HG03521 (cell line): Measurements from ENCODE around the gene COX6B2.
"Not testable (repeated sequence)": the region's sequence is repeated elsewhere in the genome, so short reads cannot be mapped to it uniquely, and the experiment has no call there.

Source experiments
- ATAC-seq: cut with Tn5 transposase; IDR thresholded peaks from one replicate; pipeline ENCODE4 v1.9.1; 2021; ENCODE audit warnings: mild to moderate bottlenecking, moderate library complexity; ENCODE audit not compliant: unreplicated experiment

Gene COX6B2

GRCh38 chr19:55354698-55355212 is at the start of gene COX6B2:
COX6B2 (minus strand) TSS chr19:55354719; CDS start chr19:55354521, 198 bp downstream.
- no peak for ATAC-seq

- ATAC-seq, result no peak
Observed at GRCh38 chr19:55402509-55402908, 48.0 kb upstream of the COX6B2 start.

- not testable (repeated sequence) for ATAC-seq
Observed at GRCh38 chr19:55401390-55401789, 46.9 kb upstream of the COX6B2 start.

GRCh38 chr19:55400281-55401087 is 46.0 kb upstream of the COX6B2 start:
- no peak for ATAC-seq

GRCh38 chr19:55398200-55398925 is 43.8 kb upstream of the COX6B2 start:
- ATAC-seq, result no peak

GRCh38 chr19:55392820-55393761 is 38.6 kb upstream of the COX6B2 start:
- no peak for ATAC-seq

- ATAC-seq, result no peak
Observed at GRCh38 chr19:55391702-55392615, 37.4 kb upstream of the COX6B2 start.

GRCh38 chr19:55391191-55391670 is 36.7 kb upstream of the COX6B2 start:
- no peak for ATAC-seq

- ATAC-seq, result no peak
Observed at GRCh38 chr19:55390461-55390880, 36.0 kb upstream of the COX6B2 start.

- no peak for ATAC-seq
Observed at GRCh38 chr19:55389386-55390317, 35.1 kb upstream of the COX6B2 start.

GRCh38 chr19:55387736-55388497 is 33.4 kb upstream of the COX6B2 start:
- ATAC-seq, result no peak

GRCh38 chr19:55386493-55386971 is 32.0 kb upstream of the COX6B2 start:
- ATAC-seq, result no peak

- ATAC-seq, result peak; percentile 77
Observed at GRCh38 chr19:55385724-55386492, 31.4 kb upstream of the COX6B2 start, which contains the start of gene RPL28. RPL28 (plus strand) TSS chr19:55385932; CDS start chr19:55386358, 426 bp downstream.

GRCh38 chr19:55384920-55385723 is 30.6 kb upstream of the COX6B2 start:
- ATAC-seq, result peak; percentile 40

GRCh38 chr19:55384131-55384919 is 29.8 kb upstream of the COX6B2 start, which contains the start of gene TMEM238:
TMEM238 (minus strand) TSS chr19:55384292; CDS start chr19:55384259, 33 bp downstream.
- no peak for ATAC-seq
